ENCODE data around the gene TMEM170B. TPM values are rescaled to one million over a fixed set of nuclear protein-coding genes. Genes with fewer than 3 reads are reported as not detected.
A peak's percentile ranks its signal among the peaks of the same experiment; 100 is the strongest.

The TMEM170B gene
- total and polyA plus RNA-seq, 9 of the 15 experiments (the other 6 are each of a cell fraction or from before 2014, with no cell fraction given), result 0.03 to 0.11 (median 0.07) TPM

- BruUV-seq (replicated peaks), result no TSS peak
- H4K20me1 ChIP-seq (replicated peaks; ENCODE audit: control insufficient read depth, insufficient read depth, low read length), result no peaks in the 10 kb centered on the region
- no peaks in the 10 kb centered on the region for H3K36me3 ChIP-seq (ENCODE audit: control insufficient read depth, insufficient read depth, low read length)
These were observed 14.9 kb downstream of the TMEM170B start for GRCh38 chr6:11552442-11552841.

More at GRCh38 chr6:11552442-11552841, 14.9 kb downstream of the TMEM170B start:
- FAIRE-seq (no peak), ATAC-seq (no peak), DNase-seq (ENCODE audit: extremely low read depth in 1 of 4, low spot score in 3 of 4) (no peak)
- no peaks in the 10 kb centered on the region for H3K4me1 ChIP-seq (replicated peaks in 1 of 2; ENCODE audit: control insufficient read depth in 2 of 2, insufficient read depth in 2 of 2, low read length in 2 of 2)
- H3K4me3 ChIP-seq, result no peak overlapping the region
- H3K4me2 ChIP-seq (ENCODE audit: insufficient read depth, low read length), result no peak overlapping the region
- TF ChIP-seq ZBTB40 (IDR thresholded peaks at IDR 0.05) (no peak), ZBTB40 (CRISPR knock-in tag; IDR thresholded peaks at IDR 0.05) (no peak), KAT8 (IDR thresholded peaks at IDR 0.05; ENCODE audit: low read depth) (no peak), ESRRB (CRISPR knock-in tag; IDR thresholded peaks at IDR 0.05; ENCODE audit: borderline replicate concordance) (no peak), PHF21A (IDR thresholded peaks at IDR 0.05; ENCODE audit: borderline replicate concordance, low read depth) (no peak), CEBPB (tag; IDR thresholded peaks at IDR 0.05) (peak; percentile 60)
- POLR2A ChIA-PET, result interaction anchor here (1.1 kb wide), 2 partner anchors 9 kb away, joined by 3 read pairs; no protein-coding TSS in a partner anchor
- H3K9me3 ChIP-seq (replicated peaks; ENCODE audit: control insufficient read depth, insufficient read depth, low read depth, low read length), result no peaks in the 10 kb centered on the region
- CTCF ChIA-PET (ENCODE audit: low intra/inter-chr PET ratio), result no interaction called here
- H3K9ac ChIP-seq (ENCODE audit: insufficient read depth in 1 of 2, low read depth in 2 of 2, low read length in 2 of 2), result no peak overlapping the region
- H3K27me3 ChIP-seq (ENCODE audit: control insufficient read depth in 2 of 2, insufficient read depth in 2 of 2, low read length in 2 of 2), result peaks cover 0 to 10% of the 10 kb centered on the region in 2 experiments; a peak in 1 of 5 replicates
- intact Hi-C loops (cut with micrococcal nuclease) (no loop called here), in situ Hi-C loops (cut with MboI) (no loop called here)
- H3K27ac ChIP-seq (ENCODE audit: extremely low read depth, low read depth, low read length), result no peak overlapping the region
- H2AFZ ChIP-seq (ENCODE audit: low read depth, low read length), result no peak overlapping the region
- no peaks in the 10 kb centered on the region for H3K79me2 ChIP-seq (ENCODE audit: control insufficient read depth, insufficient read depth, low read length)
- H3K9me1 ChIP-seq (ENCODE audit: control insufficient read depth, insufficient read depth, low read length), result no peaks in the 10 kb centered on the region

All from K562 (cell line).